Measurements from ENCODE around the gene HELLS. TPM values are rescaled to one million over a fixed set of nuclear protein-coding genes. Genes with fewer than 3 reads are reported as not detected.
"Not testable (repeated sequence)": the region's sequence is repeated elsewhere in the genome, so short reads cannot be mapped to it uniquely, and the experiment has no call there.

The HELLS gene
- total RNA-seq, 6 experiments from 2014 or later: 1.3 to 12.8 (median 3.3) TPM

DNA sequence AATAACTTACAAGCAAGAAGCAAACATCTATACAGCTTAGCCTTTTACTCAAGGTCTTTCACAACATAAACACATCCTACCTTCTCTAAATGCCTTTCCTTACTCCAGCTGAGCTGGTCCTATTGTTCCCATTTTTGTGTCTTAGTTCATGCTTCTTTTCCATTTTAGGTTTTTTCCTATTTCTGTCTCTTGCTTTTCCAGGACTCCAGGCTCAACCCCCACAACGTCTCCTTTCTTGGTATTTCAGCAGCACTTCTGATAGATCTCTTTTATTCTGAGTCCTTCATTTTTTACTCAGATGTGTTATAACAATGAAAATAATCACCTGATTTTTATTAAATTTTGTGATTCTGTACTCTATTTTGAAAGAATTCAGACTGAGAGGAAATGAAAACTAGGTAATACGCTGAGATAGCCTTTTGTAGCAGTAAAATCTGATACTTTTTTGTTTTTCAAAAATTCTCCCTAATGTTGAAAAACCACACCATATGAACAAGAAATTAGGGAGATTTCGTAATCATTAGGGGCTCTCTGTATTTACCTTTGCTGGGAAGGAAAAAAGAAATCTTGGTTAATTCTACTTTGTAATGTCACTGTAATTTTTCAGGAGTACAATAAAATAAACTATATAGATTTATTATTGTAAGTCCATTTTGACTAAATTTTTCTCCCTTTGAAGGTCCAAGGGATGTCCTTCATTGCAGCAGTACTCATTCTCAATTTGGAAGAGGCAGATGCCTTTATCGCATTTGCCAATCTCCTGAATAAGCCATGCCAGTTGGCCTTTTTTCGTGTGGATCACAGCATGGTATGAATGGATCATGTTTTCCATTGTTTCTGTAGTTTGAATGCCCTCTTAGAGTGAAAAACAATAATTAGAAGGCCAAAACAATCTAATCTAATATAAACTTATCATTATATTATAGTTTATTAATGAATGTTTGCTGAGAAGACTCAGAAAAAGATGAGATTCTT lies 24.0 kb upstream of the HELLS start:
- no peaks in the 10 kb centered on the region for H3K4me1 ChIP-seq
- H3K9me3 ChIP-seq: no peaks in the 10 kb centered on the region
- no peak overlapping the region for H3K27ac ChIP-seq
- WGBS (ENCODE audit: insufficient coverage, low coverage, low lambda C conversion rate, missing lambda C conversion rate): 81% methylated on average over 5 of the region's 5 CpGs
- H3K27me3 ChIP-seq: no peaks in the 10 kb centered on the region
- no peaks in the 10 kb centered on the region for H3K36me3 ChIP-seq
- ATAC-seq: no peak
- H3K4me3 ChIP-seq: no peak overlapping the region
- DNase-seq: no peak
- no peak for TF ChIP-seq POLR2A (IDR thresholded peaks at IDR 0.05)
- TF ChIP-seq, protein P1, sequence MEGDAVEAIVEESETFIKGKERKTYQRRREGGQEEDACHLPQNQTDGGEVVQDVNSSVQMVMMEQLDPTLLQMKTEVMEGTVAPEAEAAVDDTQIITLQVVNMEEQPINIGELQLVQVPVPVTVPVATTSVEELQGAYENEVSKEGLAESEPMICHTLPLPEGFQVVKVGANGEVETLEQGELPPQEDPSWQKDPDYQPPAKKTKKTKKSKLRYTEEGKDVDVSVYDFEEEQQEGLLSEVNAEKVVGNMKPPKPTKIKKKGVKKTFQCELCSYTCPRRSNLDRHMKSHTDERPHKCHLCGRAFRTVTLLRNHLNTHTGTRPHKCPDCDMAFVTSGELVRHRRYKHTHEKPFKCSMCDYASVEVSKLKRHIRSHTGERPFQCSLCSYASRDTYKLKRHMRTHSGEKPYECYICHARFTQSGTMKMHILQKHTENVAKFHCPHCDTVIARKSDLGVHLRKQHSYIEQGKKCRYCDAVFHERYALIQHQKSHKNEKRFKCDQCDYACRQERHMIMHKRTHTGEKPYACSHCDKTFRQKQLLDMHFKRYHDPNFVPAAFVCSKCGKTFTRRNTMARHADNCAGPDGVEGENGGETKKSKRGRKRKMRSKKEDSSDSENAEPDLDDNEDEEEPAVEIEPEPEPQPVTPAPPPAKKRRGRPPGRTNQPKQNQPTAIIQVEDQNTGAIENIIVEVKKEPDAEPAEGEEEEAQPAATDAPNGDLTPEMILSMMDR (IDR thresholded peaks at IDR 0.05): no peak
- intact Hi-C loops (cut with DNase I): no loop called here

DNA sequence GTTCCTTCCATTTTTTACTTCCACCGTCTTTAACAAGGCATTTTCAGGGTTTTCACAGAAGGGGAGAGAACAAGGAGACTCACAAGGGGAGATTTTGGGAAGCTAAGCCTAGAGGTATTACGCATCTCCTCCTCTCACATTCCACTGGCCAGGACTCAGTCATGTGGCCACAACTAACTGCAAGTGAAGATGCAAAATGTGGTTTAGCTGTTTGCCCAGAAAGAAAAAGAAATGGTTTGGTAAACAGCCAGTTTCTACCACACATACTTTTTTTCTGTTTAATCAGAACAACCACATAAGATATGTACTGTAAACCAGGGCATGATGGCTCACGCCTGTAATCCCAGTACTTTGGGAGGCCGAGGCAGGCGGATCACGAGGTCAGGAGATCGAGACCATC lies 21.4 kb upstream of the HELLS start:
- no peak for TF ChIP-seq POLR2A (IDR thresholded peaks at IDR 0.05)
- TF ChIP-seq, protein P1 (IDR thresholded peaks at IDR 0.05): no peak
- Histone ChIP-seq H3K27me3 (no peaks in the 10 kb centered on the region), H3K4me3 (no peak overlapping the region), H3K4me1 (no peaks in the 10 kb centered on the region), H3K27ac (no peak overlapping the region), H3K9me3 (no peaks in the 10 kb centered on the region), H3K36me3 (no peaks in the 10 kb centered on the region)
- ATAC-seq (no peak), DNase-seq (no peak)
- intact Hi-C loops (cut with DNase I): no loop called here
- 58% methylated on average over 2 of the region's 7 CpGs for WGBS (ENCODE audit: insufficient coverage, low coverage, low lambda C conversion rate, missing lambda C conversion rate)

DNA sequence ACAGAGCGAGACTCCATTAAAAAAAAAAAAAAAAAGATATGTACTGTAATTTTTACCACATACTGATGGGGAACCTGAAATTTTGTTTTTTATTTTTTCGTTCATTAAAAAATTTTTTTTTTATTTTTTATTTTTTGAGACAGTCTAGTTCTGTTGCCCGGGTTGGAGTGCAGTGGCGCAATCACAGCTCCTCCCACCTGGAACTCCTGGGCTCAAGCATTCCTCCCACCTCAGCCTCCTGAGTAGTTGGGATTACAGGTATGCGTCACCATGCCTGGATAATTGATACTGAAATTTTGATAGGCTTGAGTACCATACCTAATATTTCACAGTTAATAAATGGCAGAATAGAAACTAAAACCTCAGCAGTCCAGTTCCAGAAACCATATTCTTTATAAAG lies 20.9 kb upstream of the HELLS start:
- Histone ChIP-seq H3K4me1 (no peaks in the 10 kb centered on the region), H3K27ac (no peak overlapping the region), H3K4me3 (no peak overlapping the region), H3K36me3 (no peaks in the 10 kb centered on the region), H3K27me3 (no peaks in the 10 kb centered on the region), H3K9me3 (no peaks in the 10 kb centered on the region)
- ATAC-seq: no peak
- intact Hi-C loops (cut with DNase I): no loop called here
- 94% methylated on average over 5 of the region's 5 CpGs for WGBS (ENCODE audit: insufficient coverage, low coverage, low lambda C conversion rate, missing lambda C conversion rate)
- no peak for DNase-seq
- TF ChIP-seq, protein P1 (IDR thresholded peaks at IDR 0.05): no peak
- no peak for TF ChIP-seq POLR2A (IDR thresholded peaks at IDR 0.05)

DNA sequence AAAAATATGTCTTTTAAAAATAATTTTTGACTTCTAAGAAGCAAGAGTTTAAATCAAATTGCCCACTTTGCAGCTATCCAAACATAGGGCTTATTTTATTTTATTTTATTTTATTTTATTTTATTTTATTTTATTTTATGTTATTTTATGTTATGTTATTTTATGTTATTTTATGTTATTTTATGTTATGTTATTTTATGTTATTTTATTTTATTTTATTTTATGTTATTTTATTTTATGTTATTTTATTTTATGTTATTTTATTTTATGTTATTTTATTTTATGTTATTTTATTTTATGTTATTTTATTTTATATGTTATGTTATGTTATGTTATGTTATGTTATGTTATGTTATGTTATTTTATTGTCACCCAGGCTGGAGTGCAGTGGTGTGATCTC lies 14.0 kb upstream of the HELLS start:
- DNase-seq; H3K4me1 ChIP-seq; H3K9me3 ChIP-seq; H3K4me3 ChIP-seq; H3K27me3 ChIP-seq; ATAC-seq; H3K27ac ChIP-seq; H3K36me3 ChIP-seq; intact Hi-C loops (cut with DNase I): not testable (repeated sequence)

DNA sequence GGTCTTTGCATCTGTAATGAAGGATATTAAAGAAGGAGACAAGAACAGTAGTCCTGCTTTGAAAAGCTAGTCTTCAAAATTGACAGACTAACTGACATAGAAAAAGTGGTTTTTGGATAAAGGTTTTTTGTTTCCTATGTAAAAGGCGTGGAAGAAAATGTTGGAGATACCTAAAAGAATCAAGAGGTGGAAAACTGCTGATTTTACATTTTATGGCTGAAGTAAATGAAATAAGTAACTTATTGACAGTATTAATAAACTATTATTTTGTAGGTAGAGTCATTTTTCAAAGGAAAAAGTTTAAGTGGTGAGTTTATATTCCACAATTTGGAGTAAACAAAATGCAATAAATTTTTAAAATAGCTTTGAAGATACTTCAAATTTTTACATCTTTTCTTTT lies 12.6 kb upstream of the HELLS start:
- TF ChIP-seq, protein P1 (IDR thresholded peaks at IDR 0.05): no peak
- TF ChIP-seq POLR2A (IDR thresholded peaks at IDR 0.05): no peak
- WGBS (ENCODE audit: insufficient coverage, low coverage, low lambda C conversion rate, missing lambda C conversion rate): 83% methylated on average over 1 of the region's 1 CpG
- ATAC-seq (no peak), DNase-seq (no peak)
- no peak overlapping the region for H3K4me3 ChIP-seq
- peaks cover 0 to 10% (median 0%) of the 10 kb centered on the region in 4 donors for H3K36me3 ChIP-seq
- H3K27ac ChIP-seq: no peak overlapping the region
- H3K27me3 ChIP-seq: no peaks in the 10 kb centered on the region
- intact Hi-C loops (cut with DNase I): no loop called here
- no peaks in the 10 kb centered on the region for H3K4me1 ChIP-seq
- no peaks in the 10 kb centered on the region for H3K9me3 ChIP-seq

DNA sequence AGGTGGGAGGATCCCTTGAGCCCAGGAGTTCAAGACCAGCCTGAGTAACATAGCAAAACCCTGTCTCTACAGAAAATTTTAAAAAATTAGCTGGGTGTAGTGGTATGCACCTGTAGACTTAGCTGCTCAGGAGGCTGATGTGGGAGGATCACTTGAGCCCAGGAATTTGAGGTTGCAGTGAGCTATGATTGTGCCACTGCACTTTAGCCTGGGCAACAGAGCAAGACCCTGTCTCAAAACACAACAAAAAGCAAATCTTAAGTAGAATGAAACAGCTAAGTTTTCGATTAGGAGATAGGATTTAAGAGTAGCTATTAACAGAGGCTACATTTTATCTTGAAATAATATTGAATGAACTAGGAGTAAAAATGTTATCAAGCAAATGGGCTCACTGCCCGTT lies 3.3 kb upstream of the HELLS start:
- H3K4me3 ChIP-seq; H3K27me3 ChIP-seq; intact Hi-C loops (cut with DNase I); DNase-seq; ATAC-seq; H3K27ac ChIP-seq; H3K9me3 ChIP-seq; H3K36me3 ChIP-seq: not testable (repeated sequence)
- 92% methylated on average over 2 of the region's 2 CpGs for WGBS (ENCODE audit: insufficient coverage, low coverage, low lambda C conversion rate, missing lambda C conversion rate)
- H3K4me1 ChIP-seq: peaks cover 0 to 13% (median 3%) of the 10 kb centered on the region in 4 donors

Measured in right lobe of liver (tissue), 6 donors.